Measurements from ENCODE around the gene COX4I1. TPM values are rescaled to one million over a fixed set of nuclear protein-coding genes. Genes with fewer than 3 reads are reported as not detected.

Gene COX4I1
- total RNA-seq, 1 donor from 2014 or later, result 201 TPM

DNA sequence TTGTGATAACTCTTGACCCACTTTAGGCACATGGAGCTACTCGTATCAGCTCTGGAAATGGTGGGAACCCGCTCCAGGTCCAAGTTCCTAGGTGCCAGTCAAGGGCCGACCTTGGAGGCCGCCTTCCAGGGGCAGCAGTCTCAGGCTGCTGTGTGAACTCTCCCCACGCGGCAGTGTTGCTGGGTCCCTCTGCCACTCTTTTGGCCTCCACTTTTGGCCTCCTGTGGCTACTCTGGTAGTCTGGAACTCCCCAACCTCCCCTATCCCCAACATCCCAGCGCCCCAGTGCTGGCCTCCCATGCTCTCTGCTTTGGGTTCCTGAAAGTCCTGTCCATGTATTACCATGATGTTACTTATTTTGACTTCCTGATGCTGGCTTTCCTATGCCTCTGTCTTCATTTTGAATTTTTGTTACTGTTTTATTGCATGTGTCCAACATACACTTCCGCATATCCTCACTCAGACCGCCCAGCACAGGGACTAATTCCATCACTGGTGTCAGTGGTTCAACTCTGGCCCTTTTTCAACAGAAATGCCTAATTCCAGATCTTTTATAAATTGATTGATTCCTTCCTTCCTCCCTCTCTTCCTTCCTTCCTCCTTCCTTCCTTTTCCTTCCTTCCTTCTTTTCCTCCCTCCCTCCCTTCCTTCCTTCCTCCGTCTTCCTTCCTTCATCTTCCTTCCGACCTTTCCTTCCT is 44.1 kb downstream of the COX4I1 start:
- no peak for DNase-seq

GRCh38 chr16:85844169-85844481 is 44.6 kb downstream of the COX4I1 start:
- no peak for DNase-seq

- DNase-seq, result no peak
These were observed 45.3 kb downstream of the COX4I1 start for GRCh38 chr16:85844786-85845185.

DNA sequence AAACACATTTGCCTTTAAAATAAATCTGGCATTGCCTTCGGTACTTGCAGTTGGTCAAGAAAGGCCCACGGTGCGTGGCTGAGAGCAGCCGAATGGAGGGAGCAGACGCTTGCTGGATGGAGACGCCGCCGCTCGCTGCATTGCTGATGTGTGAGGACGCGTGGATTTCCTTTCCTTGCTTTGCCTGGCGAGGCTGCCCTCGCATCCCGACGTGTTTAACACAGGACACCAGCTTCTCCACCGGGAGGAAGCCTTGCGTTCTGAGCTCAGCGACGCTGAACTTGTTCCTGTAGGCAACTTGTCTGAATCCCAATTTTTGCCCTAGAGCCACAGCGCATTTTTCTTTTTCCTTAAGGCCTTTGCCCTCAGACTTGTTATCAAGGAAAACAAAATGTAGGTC is 45.8 kb downstream of the COX4I1 start:
- no peak for DNase-seq

DNA sequence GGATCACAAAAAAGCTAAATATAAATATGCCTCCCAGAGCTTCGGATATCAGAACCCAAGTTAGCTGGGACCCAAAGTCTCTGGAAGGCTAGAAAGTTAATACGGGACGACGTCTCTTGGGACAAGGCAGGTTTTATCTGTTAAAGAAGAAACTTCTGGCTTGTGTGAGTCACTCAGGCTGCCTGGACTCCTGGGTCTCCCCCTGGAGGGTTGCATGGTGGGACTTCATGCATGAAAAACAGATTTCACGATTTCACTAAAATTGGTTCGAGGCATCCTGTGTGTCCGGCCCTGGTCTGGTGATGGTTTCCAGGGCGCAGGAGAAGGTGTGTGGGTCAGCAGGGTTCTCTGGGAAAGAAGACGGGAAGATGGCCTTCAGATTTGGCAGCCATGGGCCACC is 47.0 kb downstream of the COX4I1 start:
- DNase-seq, result no peak

DNA sequence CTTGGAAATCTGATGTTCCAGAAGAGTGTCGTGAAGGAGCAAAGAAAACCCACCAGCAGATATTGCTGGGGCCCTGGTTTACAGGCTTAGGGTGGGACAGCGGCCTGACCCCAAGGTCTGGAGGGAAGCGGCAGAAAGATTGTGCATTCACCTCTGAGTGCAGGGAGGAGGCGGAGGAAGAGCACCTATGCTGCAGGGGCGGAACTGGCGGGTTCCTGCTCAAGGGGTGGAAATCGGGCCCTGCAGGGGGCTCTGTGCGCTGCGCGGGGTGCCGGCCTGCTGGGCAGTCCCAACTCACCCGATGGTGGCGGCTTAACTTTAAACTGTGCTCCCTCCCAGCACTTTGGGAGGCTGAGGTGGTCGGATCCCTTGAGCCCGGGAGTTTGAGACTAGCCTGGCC is 47.5 kb downstream of the COX4I1 start:
- no peak for DNase-seq

DNA sequence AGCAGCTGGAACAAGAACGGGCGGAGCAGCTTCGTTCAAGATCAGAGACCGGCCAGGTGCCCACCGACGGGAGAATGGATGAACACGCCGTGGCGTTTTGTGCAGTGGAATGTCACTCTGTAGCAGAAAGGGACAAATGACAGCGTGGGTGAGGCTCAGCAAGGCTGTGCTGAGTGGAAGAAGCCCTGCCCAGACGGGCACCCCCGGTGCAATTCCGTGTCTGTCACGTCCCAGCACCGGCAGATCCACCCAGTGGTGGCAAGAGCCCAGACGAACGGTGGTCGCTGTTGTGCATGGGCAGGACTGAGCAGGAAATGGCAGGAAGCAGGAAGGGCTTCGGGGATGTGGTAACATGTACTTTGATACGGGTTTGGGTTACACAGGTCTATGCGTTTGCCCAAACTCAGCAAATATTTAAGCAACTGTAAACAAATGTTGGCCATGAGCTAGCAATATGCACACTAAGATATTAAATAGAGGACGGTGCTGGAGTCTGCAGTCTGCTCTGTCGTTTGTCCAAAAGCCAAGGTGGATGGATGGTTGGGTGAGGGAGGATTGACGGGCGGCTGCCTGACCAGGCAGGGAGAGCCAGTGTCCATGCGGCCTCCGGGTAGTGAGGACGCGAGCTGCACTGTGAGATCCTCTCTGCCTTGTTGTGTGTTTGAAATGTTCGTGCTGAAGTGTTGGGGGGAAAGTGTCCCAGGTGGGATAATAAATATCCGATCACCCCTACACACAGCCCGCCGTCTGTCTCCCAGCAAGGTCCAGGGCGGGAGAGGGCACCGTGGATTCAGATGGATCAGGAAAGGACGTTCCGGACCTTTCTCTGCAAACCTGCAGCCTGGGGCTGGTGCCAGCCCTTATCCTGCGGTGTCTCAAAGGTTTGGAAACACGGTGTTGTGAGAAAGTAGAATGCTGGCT is 48.4 kb downstream of the COX4I1 start:
- no peak for DNase-seq

GRCh38 chr16:85848986-85849385 is 49.5 kb downstream of the COX4I1 start:
- no peak for DNase-seq

DNA sequence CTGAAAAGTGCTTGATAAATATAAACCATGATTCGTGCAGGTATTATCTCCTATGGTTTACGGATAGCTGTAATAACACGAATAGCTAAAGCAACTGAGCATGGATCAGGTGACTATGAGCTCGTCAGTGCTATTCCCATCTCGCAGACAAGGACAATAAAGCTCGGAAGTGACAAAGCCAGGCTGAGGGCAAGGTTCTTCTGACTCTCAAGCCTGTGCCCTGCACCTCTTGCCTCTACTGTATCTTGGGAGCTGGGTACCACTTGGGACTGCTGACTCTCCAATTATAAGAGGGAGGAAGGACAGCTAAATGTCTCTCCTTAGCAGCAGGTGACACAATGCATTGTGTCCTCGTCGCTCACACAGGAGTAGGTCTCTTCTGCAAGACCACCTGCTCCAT is 49.9 kb downstream of the COX4I1 start:
- no peak for DNase-seq

- no peak for DNase-seq
These were observed 50.9 kb downstream of the COX4I1 start for GRCh38 chr16:85850344-85850880.

GRCh38 chr16:85851034-85851785 is 51.7 kb downstream of the COX4I1 start:
- no peak for DNase-seq

- DNase-seq, result no peak
These were observed 54.4 kb downstream of the COX4I1 start for GRCh38 chr16:85853547-85854545.

DNA sequence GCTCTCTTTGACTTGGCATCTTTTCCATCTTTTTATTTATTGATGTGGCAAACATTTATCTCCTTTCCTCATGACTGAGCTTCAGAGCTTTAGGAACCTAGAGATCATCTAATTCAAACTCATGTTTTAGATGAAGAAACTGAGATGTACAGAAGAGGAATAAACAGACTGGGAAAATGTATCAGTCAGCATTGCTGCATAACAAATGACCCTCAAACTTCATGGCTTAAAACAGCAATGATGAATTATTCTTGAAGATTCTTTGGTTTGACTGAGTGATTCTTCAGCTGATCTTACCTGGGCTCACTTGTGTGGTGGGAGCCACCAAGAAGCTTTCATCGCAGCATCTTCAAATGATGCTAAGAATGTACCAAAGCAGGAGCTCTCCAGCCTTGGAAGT is 55.4 kb downstream of the COX4I1 start:
- DNase-seq, result no peak

- DNase-seq, result no peak
These were observed 56.6 kb downstream of the COX4I1 start for GRCh38 chr16:85856079-85856478.

DNA sequence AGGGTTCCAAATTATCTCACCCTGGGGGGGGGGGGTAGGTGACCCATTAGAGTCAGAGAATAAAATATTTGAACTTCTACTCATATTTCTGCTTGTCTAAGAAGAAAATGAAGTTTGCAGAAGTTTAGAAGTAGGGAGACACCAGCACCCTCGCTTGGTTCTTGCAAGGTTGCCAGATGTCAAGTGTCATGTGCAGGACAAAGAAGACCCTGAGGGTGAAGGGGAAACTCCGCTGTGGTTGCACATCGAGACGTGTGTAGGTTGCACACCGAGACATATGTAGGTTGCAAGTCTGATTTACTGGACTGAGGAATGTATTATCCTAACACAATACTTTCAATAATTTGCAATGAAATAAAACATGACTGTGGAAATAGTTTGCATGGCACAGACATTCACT is 57.1 kb downstream of the COX4I1 start:
- DNase-seq, result no peak

Small RNAs within 50 kb of the gene (small RNA-seq; reads per million reads assigned to genes)
- gene RNU1-103P, result not detected

Other genes starting within 250 kb of the COX4I1 start
- gene GSE1, start 186.4 kb upstream of the COX4I1 start, total RNA-seq, result 18.4 TPM
- 4.2 TPM for gene GINS2, start 110.7 kb upstream of the COX4I1 start, total RNA-seq
- gene C16orf74, start 48.6 kb upstream of the COX4I1 start, total RNA-seq, result 1.6 TPM
- gene EMC8, start 151 bp upstream of the COX4I1 start, total RNA-seq, result 15.0 TPM
- 9.8 TPM for gene IRF8, start 99.5 kb downstream of the COX4I1 start, total RNA-seq

All from occipital lobe (tissue), 3 donors.